Activated CD4-positive, alpha-beta T cell treated with anti-CD3 and anti-CD28 coated beads, Interleukin-10, Interleukin-2, amounts not matched to agents 100 ng/mL and 50 ng/mL, durations not matched to agents 16 hours and 8 hours (primary cell): ENCODE measurements around the gene TOR1B.

Source experiments
- DNase-seq: peaks from one replicate; pipeline ENCODE4 v3.0.0-alpha.2; 2020

TOR1B gene

DNA sequence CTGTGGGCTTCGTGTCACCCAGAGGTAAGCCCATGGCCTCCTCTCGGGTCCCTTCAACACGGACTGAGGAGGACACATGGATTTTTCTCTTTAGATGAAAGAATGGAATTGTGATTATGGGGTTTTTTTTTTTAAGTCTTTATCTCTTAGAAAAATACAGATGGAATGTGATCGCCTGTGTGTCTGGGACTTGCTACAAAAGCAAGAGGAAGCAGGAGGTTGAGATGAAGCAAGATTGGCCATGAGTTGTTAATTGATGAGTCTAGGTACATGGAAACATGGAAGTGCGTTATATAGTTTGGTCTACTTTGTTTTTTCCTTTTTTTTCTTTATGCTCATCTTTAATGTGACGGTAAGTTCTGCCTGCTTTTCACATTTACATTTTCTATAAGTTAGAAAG, 46.9 kb downstream of the TOR1B start:
- DNase-seq, result no peak

DNA sequence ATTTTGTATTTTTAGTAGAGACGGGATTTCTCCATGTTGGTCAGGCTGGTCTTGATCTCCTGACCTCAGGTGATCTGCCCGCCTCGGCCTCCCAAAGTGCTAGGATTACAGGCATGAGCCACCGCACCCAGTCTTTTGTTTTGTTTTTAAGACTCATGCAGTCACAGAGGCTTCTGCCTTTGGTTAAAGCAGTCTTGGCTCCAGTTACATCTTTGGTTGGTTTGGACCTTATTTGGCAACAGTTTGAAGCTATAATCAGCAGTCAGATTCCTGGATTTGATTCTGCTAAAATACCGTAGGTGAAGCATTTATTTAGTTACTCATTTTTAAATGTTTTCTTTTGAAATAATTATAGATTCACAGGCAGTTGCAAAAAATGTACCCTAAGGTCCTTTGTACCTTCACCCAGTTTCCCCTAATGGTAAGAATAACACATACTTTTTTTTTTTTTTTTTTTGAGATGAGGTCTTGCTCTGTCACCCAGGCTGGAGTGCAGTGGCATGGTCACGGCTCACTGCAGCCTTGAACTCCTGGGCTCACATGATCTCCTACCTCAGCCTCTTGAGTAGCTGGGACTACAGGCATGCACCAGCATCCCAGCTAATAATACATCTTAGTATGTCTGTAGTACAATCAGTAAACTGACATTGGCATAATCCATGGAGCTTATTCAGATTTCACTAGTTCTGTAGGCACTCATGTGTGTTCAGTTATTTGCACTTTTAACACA, 48.0 kb downstream of the TOR1B start:
- no peak for DNase-seq

DNA sequence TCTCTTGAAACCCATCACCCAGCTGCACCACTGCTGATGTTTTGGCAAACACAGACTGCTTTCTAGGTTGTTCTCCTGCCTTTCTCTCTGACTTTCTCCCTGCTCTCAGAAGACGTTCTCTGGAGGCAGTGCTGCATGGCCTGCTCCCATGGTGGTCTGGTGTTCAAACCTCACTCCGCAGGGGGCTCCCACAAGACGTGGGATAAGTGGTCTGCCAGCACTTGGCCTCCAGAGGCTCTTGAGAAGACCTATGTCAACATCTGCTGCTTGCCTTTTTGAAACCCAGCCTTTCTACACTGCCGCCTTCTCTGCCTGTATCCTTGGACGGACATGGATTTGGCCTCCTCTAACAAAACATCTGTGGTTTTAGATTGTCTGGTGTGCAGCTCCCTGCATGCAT, 48.8 kb downstream of the TOR1B start:
- no peak for DNase-seq

DNA sequence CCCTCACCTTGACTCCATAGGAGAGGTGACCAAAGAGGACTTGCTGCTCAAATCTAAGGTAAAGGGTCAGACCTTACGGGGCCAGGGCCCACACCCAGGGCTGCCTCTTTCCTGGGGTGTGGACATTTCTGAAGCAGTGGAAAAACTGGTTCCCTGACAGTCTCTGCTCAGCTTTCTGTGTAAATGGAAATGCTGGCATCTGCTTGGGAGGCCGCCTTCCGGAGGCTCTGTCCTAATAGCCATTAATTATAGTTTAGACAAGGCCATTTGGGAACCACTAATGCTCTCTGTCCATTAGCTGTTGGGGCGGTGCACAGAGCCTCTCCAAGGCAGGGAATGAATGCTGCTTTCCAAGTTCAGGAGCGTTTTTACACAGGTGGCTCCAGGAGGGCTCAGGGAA, 49.6 kb downstream of the TOR1B start:
- DNase-seq, result no peak

DNA sequence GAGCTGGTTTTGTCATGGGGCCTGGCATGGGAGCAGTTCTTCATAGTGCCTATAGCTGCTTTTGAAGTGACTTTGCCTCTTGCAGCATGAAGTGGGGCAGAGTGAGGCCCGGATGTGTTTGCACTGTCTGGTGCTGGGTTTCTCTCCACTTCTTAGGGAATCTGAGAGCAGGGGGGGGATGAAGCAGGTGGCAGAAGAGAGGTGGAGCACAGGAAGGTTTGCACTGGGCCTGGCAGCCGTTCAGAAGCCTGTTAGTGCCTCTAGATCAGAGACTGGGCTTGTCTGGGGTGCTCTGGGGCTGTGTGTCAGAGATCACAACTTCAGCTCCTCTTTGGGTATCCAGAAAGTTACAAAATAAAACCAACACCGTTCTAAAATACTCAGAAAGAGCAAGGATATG, 50.6 kb downstream of the TOR1B start:
- no peak for DNase-seq

DNA sequence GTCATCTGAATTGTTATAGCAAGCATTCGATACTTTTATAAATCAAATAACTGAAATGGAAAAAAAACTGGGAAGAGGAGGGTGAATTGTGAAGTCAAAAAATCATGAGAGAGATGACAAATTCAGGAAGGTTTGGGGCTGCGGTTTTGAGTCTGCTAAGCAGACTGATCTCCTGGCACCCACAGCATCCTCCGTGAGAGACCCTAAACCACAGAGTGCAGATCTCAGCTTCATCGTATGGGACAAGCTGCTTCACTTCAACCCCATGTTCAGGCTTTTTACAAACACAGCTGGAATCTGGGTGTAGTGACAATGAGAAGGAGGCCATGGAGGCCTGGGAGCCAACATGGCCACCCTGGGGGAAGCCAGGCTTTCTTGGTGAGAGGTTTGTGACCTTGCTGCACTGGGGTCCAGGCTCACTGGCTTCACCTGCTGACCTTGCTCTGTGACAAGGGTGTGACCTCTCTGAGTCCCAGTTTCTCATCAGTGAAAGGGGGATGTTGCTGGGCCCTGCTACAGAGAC, 51.7 kb downstream of the TOR1B start:
- DNase-seq, result peak; percentile 33

DNA sequence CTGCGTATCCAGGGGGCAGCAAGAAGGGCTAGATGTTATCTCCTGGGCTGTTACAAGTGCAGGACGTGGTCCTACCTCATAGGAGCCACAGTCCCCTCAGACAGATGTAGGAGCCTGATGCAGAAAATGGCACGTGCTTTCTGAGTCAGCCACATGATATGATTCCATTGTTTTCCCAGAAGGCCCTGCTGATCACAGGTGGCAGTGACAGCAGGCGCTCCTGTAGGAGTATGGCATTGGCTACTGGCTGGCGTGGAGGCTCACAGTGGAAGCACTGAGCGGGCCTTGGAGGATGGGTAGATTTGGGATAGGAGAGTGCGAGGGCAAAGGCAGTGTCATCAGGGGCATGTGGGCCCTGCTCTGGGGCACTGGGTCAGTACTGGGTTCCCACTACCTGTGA, 54.2 kb downstream of the TOR1B start:
- DNase-seq, result no peak

DNA sequence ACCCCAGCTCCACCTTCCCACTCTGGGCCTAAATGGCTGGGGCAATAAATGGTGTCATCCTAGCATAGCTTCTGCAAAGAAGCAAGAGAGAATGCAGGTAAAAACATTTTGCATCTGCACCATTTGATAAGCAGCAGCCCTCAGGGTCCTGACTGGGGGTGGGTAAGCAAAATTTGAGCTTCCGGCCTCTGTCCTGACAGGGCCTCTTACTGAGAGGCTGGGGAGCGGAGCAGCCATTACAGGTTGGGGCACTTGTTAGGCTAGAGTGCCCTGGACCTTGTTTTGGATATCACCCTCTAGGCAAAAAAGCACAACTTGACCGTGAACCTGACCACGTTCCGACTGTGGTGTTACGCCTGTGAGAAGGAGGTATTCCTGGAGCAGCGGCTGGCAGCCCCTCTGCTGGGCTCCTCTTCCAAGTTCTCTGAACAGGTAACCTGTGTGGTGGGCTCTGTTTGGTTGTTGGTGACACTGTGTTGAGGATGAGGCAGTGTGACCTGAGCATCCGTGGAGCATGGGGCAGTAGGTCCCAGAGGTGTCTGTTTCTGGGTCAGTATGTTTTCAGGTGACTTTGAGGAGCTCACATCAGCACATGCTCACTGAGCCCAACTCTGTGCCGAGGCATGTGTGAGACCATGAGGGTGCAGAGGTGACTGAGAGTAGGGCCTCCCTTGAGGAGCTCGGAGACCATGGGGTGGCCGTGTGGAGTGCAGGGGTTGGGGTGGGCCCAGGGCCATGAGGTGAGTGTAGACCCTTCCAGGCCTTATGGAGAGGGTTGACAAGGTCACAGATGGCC, 55.4 kb downstream of the TOR1B start:
- no peak for DNase-seq
